Measurements from ENCODE around the gene SNAP47.

DNA sequence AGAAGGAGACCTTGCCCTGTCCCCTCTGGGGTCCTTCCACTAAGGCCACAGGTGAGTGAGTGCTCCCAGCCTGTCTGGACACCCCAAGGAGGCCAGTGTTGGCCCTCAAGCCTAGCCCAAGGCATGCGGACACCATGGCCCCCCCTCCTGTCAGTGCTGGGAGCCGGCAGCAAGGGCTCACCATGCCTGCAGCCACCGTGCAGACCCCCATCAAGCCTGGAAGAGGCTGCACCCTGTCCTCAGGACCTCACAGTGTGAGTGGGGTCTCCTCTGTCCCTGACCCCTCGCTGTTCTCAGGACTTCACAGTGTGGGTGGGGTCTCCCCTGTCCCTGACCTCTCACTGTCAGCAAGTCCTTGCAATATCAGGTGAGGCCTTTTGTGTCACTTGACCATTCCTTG is 47.0 kb downstream of the SNAP47 start:
- TF ChIP-seq, protein P1, sequence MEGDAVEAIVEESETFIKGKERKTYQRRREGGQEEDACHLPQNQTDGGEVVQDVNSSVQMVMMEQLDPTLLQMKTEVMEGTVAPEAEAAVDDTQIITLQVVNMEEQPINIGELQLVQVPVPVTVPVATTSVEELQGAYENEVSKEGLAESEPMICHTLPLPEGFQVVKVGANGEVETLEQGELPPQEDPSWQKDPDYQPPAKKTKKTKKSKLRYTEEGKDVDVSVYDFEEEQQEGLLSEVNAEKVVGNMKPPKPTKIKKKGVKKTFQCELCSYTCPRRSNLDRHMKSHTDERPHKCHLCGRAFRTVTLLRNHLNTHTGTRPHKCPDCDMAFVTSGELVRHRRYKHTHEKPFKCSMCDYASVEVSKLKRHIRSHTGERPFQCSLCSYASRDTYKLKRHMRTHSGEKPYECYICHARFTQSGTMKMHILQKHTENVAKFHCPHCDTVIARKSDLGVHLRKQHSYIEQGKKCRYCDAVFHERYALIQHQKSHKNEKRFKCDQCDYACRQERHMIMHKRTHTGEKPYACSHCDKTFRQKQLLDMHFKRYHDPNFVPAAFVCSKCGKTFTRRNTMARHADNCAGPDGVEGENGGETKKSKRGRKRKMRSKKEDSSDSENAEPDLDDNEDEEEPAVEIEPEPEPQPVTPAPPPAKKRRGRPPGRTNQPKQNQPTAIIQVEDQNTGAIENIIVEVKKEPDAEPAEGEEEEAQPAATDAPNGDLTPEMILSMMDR (IDR thresholded peaks at IDR 0.05; ENCODE audit: extremely low read depth in 1 of 2, insufficient read depth in 1 of 2, low read depth in 1 of 2, low read length in 2 of 2), result no peak
- no peak for TF ChIP-seq EZH2 (IDR thresholded peaks at IDR 0.05; ENCODE audit: borderline replicate concordance, low read depth, low read length, severe bottlenecking)
- TF ChIP-seq, protein P2, sequence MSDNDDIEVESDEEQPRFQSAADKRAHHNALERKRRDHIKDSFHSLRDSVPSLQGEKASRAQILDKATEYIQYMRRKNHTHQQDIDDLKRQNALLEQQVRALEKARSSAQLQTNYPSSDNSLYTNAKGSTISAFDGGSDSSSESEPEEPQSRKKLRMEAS (IDR thresholded peaks at IDR 0.05; ENCODE audit: insufficient read depth, insufficient read length), result no peak
- TF ChIP-seq GATA2 (IDR thresholded peaks at IDR 0.05; ENCODE audit: insufficient read depth, insufficient read length, low read depth, low read length), result no peak
- no peak for TF ChIP-seq POLR2A (IDR thresholded peaks at IDR 0.05; ENCODE audit: low read depth, low read length)
- no peak for TF ChIP-seq POLR2AphosphoS5 (IDR thresholded peaks at IDR 0.05; ENCODE audit: insufficient read depth, low read depth, low read length)
- TF ChIP-seq FOS (IDR thresholded peaks at IDR 0.05; ENCODE audit: borderline replicate concordance, insufficient read depth, low read length), result no peak
- no peak for TF ChIP-seq MYC (IDR thresholded peaks at IDR 0.05; ENCODE audit: low read depth, low read length)
- TF ChIP-seq JUN (IDR thresholded peaks at IDR 0.05; ENCODE audit: borderline replicate concordance, insufficient read depth, insufficient read length, low read depth), result no peak

All from endothelial cell of umbilical vein (primary cell).